Fibroblast of lung (primary cell): Measurements from ENCODE around the gene CIZ1. TPM values are rescaled to one million over a fixed set of nuclear protein-coding genes. Genes with fewer than 3 reads are reported as not detected.

ENCODE experiments used
- DNase-seq, 2 donors: peaks; one replicate each; pipeline versions ENCODE4 v3.0.0 to v3.0.0-alpha.2; 2010; ENCODE audit warnings: low read depth in 2 of 2
- H2AFZ ChIP-seq: 2 replicates; pipeline ENCODE4 v1.5.1; 2012; ENCODE audit warnings: low read length, control low read depth, inconsistent platforms
- H3K27ac ChIP-seq: 2 replicates; pipeline ENCODE4 v1.5.1; 2011; ENCODE audit warnings: low read length, control low read depth; ENCODE audit not compliant: insufficient read depth
- H3K27me3 ChIP-seq: 2 replicates; pipeline ENCODE4 v1.5.1; 2011; ENCODE audit warnings: mild to moderate bottlenecking, low read length; ENCODE audit not compliant: control insufficient read depth, insufficient read depth
- H3K36me3 ChIP-seq: 2 replicates; pipeline ENCODE4 v1.5.1; 2011; ENCODE audit warnings: low read length; ENCODE audit not compliant: control insufficient read depth, insufficient read depth
- H3K4me1 ChIP-seq: 2 replicates; pipeline ENCODE4 v1.5.1; 2011; ENCODE audit warnings: low read length; ENCODE audit not compliant: control insufficient read depth, insufficient read depth; ENCODE audit errors: extremely low read depth
- H3K4me2 ChIP-seq: 2 replicates; pipeline ENCODE4 v1.5.1; 2011; ENCODE audit warnings: low read length, control low read depth; ENCODE audit not compliant: insufficient read depth; ENCODE audit errors: extremely low read depth
- H3K4me3 ChIP-seq, 4 experiments: fragments of 200-600 bp in 1 of 4; sonication (generic) in 1 of 4; replicated peaks in 1 of 4; 2 replicates each; pipeline ENCODE4 v1.5.1; 2011 to 2016; ENCODE audit warnings: low read length in 4 of 4, low read depth in 3 of 4, mild to moderate bottlenecking in 3 of 4, control low read depth in 2 of 4, inconsistent platforms in 1 of 4, mixed read lengths in 1 of 4; ENCODE audit not compliant: insufficient read depth in 1 of 4; ENCODE audit errors: control extremely low read depth in 1 of 4
- H3K79me2 ChIP-seq: 2 replicates; pipeline ENCODE4 v1.5.1; 2012; ENCODE audit warnings: mild to moderate bottlenecking, low read length, inconsistent platforms; ENCODE audit not compliant: control insufficient read depth, insufficient read depth
- H3K9ac ChIP-seq: 2 replicates; pipeline ENCODE4 v1.5.1; 2011; ENCODE audit warnings: mild to moderate bottlenecking, low read length, control low read depth; ENCODE audit not compliant: insufficient read depth
- H3K9me3 ChIP-seq: 2 replicates; pipeline ENCODE4 v1.5.1; 2012; ENCODE audit warnings: low read depth, low read length; ENCODE audit not compliant: control insufficient read depth, insufficient read depth
- H4K20me1 ChIP-seq: 2 replicates; pipeline ENCODE4 v1.5.1; 2011; ENCODE audit warnings: low read length; ENCODE audit not compliant: control insufficient read depth, insufficient read depth; ENCODE audit errors: extremely low read depth
- CTCF ChIP-seq, 2 donors: IDR thresholded peaks in 1 of 2; conservative IDR thresholded peaks in 1 of 2; 1 replicate in 1 of 2; 2 replicates in 1 of 2; pipeline ENCODE4 v1.5.1; 2011 to 2012; ENCODE audit warnings: low read length in 2 of 2, control low read depth in 1 of 2, inconsistent platforms in 1 of 2, low read depth in 1 of 2, mild to moderate bottlenecking in 1 of 2
- EZH2 ChIP-seq: IDR thresholded peaks from 2 replicates; pipeline ENCODE4 v1.5.1; 2012; ENCODE audit warnings: low read length, control low read depth, mild to moderate bottlenecking; ENCODE audit errors: missing control alignments
- polyA plus RNA-seq, 2 donors: library from polyadenylated mRNA; depleted of rRNA in 1 of 2; stranded (reverse) in 1 of 2; unstranded in 1 of 2; fragments of >200 nt; gene quantifications; 2 replicates each; pipeline ENCODE4 v1.2.1, GENCODE V29; 2011 to 2012; ENCODE audit warnings: missing spikeins in 1 of 2
- total RNA-seq: library from RNA; depleted of rRNA; stranded (reverse); fragments of >200 nt; gene quantifications from 2 replicates; pipeline ENCODE4 v1.2.1, GENCODE V29; 2014

Gene CIZ1
- total and polyA plus RNA-seq, 2 donors (not counting 1 experiment from before 2014, with no cell fraction given): 26.1 to 27.2 TPM

DNA sequence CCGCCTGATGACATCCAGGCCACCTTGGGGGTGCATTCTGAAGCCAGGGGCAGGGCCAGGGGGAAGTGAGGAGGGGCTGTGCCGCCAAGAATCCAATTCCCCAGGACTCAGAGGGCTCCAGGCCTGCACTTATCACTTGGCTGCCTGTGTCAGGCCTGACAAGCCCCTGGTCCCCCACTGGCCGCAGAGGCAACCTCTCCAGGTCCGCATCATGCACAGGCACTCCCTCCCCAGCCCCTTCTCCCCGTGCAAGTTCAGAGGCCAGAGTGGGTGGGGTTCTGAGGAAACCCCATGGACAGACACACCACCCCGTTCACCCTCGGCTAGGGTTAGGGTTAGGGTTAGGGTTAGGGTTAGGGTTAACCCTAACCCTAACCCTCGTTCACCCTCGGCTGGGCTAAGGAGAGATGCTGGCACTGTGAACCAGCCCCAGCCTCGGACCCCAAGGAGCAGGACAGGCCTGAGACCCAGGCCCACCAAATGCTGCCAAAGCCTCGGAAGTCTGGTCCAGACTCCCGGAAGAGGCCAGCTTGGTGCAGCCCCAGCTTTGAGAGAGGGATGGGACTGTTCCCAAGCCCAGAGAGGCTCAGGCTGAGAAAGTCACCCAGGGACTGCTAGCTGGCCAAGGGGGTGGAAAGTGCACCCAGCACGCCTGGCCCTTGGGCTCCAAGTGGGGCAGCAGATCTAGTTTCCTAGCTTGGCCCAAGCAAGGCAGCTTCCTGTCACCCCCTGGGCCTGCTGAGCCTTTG, 37.3 kb downstream of the CIZ1 start:
- no peak for DNase-seq

GRCh38 chr9:128153060-128153946, 38.1 kb downstream of the CIZ1 start:
- H4K20me1 ChIP-seq: no peaks in the 10 kb centered on the region
- no peaks in the 10 kb centered on the region for H3K9me3 ChIP-seq
- TF ChIP-seq EZH2 (no peak), CTCF (conservative IDR thresholded peaks at IDR 0.05 in 1 of 2, IDR thresholded peaks at IDR 0.05 in 1 of 2; ENCODE audit: low read depth in 1 of 2, low read length in 2 of 2) (no peak)
- no peak for DNase-seq
- no peak overlapping the region for H3K4me2 ChIP-seq
- no peaks in the 10 kb centered on the region for H3K79me2 ChIP-seq
- H3K27me3 ChIP-seq: no peaks in the 10 kb centered on the region
- H3K4me3 ChIP-seq: no peak overlapping the region
- H3K36me3 ChIP-seq: no peaks in the 10 kb centered on the region
- H3K27ac ChIP-seq: no peak overlapping the region
- H3K4me1 ChIP-seq: no peaks in the 10 kb centered on the region
- no peak overlapping the region for H3K9ac ChIP-seq
- no peak overlapping the region for H2AFZ ChIP-seq

More for the DNA sequence above, 37.3 kb downstream of the CIZ1 start:
- Histone ChIP-seq H3K36me3 (no peaks in the 10 kb centered on the region), H3K4me3 (no peak overlapping the region), H3K27me3 (no peaks in the 10 kb centered on the region), H3K9me3 (no peaks in the 10 kb centered on the region), H4K20me1 (no peaks in the 10 kb centered on the region), H3K4me2 (no peak overlapping the region), H3K27ac (no peak overlapping the region), H3K79me2 (no peaks in the 10 kb centered on the region), H3K4me1 (no peaks in the 10 kb centered on the region), H3K9ac (no peak overlapping the region), H2AFZ (no peak overlapping the region)
- TF ChIP-seq EZH2 (no peak), CTCF (conservative IDR thresholded peaks at IDR 0.05 in 1 of 2, IDR thresholded peaks at IDR 0.05 in 1 of 2; ENCODE audit: low read depth in 1 of 2, low read length in 2 of 2) (no peak)
